Endodermal cell (in vitro differentiated cells): ENCODE measurements around the gene GALNT4. TPM values are rescaled to one million over a fixed set of nuclear protein-coding genes. Genes with fewer than 3 reads are reported as not detected.

Source experiments
- DNase-seq: peaks from one replicate; pipeline ENCODE4 v3.0.0-alpha.2; 2017
- H3K27ac ChIP-seq: 2 replicates; pipeline ENCODE4 v1.5.1; 2013; ENCODE audit warnings: mild to moderate bottlenecking, low read depth, low read length, moderate library complexity
- H3K27me3 ChIP-seq: 2 replicates; pipeline ENCODE4 v1.6.1; 2013; ENCODE audit warnings: mild to moderate bottlenecking, low read length, moderate library complexity; ENCODE audit not compliant: insufficient read depth, control insufficient read depth, poor library complexity, severe bottlenecking
- H3K36me3 ChIP-seq: 2 replicates; pipeline ENCODE4 v1.7.0; 2013; ENCODE audit warnings: mild to moderate bottlenecking, low read length, moderate library complexity; ENCODE audit not compliant: control insufficient read depth, insufficient read depth
- H3K4me1 ChIP-seq: one replicate; pipeline ENCODE4 v1.7.0; 2013; ENCODE audit warnings: low read length; ENCODE audit not compliant: control insufficient read depth, insufficient read depth
- H3K4me3 ChIP-seq: 2 replicates; pipeline ENCODE4 v1.5.1; 2013; ENCODE audit warnings: mild to moderate bottlenecking, low read length, moderate library complexity
- H3K9ac ChIP-seq: 2 replicates; pipeline ENCODE4 v1.6.1; 2013; ENCODE audit warnings: mild to moderate bottlenecking, low read length, moderate library complexity; ENCODE audit not compliant: poor library complexity, severe bottlenecking; ENCODE audit errors: extremely low read depth
- H3K9me3 ChIP-seq: 2 replicates; pipeline ENCODE4 v1.6.1; 2013; ENCODE audit warnings: mild to moderate bottlenecking, low read length, moderate library complexity; ENCODE audit not compliant: control insufficient read depth
- H3K27ac Mint-ChIP-seq: 2 replicates; pipeline ENCODE4 v1.8.0; 2020; ENCODE audit warnings: mixed read lengths
- H3K27me3 Mint-ChIP-seq: 2 replicates; pipeline ENCODE4 v1.8.0; 2021; ENCODE audit warnings: mild to moderate bottlenecking, mixed read lengths; ENCODE audit not compliant: insufficient read depth
- H3K36me3 Mint-ChIP-seq: 2 replicates; pipeline ENCODE4 v1.8.0; 2020; ENCODE audit warnings: low read depth, mixed read lengths
- H3K4me1 Mint-ChIP-seq: 2 replicates; pipeline ENCODE4 v1.8.0; 2020; ENCODE audit warnings: mixed read lengths
- H3K4me3 Mint-ChIP-seq: 2 replicates; pipeline ENCODE4 v1.8.0; 2020; ENCODE audit warnings: mild to moderate bottlenecking, moderate library complexity, mixed read lengths
- H3K9me3 Mint-ChIP-seq: 2 replicates; pipeline ENCODE4 v1.8.0; 2020; ENCODE audit warnings: mild to moderate bottlenecking, mixed read lengths
- WGBS, 2 experiments: methylation state at CpG; one replicate each; pipeline versions ENCODE4 v1.1.5 to v1.1.7; 2013; ENCODE audit warnings: missing lambda C conversion rate in 2 of 2, mixed read lengths in 1 of 2; ENCODE audit not compliant: insufficient coverage in 1 of 2, insufficient read length in 1 of 2; 5-methylcytosine and 5-hydroxymethylcytosine counted together
- total RNA-seq, 2 donors: library from RNA; stranded (reverse); fragmentation: NEBNext Ultra II Directional in 1 of 2; extraction: Animal tissue kit (Norgen Biotek cat#: 25700) in 1 of 2; gene quantifications; 2 replicates in 1 of 2; 3 replicates in 1 of 2; pipeline ENCODE4 v1.2.1, GENCODE V29; 2021
- TF ChIP-seq, protein P1 (sequence below): fragments of 200-600 bp; sonication (generic); conservative IDR thresholded peaks from 2 replicates; pipeline ENCODE4 v1.5.0; 2021; ENCODE audit warnings: antibody characterized with exemption, mild to moderate bottlenecking

The GALNT4 gene
- total RNA-seq, 2 donors from 2014 or later: 7.2 to 9.0 TPM

DNA sequence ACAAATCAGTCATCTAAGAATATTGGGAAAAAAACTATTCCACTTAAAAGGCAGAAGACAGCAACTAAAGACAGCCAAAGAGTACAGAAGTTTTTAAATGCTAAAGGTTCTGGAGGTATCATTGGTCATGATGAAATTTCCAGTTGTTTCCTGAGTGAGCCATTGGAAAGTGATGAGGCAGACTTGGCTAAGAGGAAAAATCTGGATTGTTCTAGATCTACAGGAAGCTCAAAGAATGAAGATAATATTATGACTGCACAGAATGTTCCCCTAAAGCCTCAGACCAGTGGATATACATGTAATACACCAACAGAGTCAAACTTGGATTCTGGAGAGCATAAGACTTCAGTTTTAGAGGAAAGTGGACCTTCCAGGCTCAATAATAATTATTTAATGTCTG is 22.8 kb downstream of the GALNT4 start:
- no peak overlapping the region for H3K4me3 Mint-ChIP-seq
- H3K9me3 Mint-ChIP-seq: peaks cover 19% of the 10 kb centered on the region
- TF ChIP-seq, protein P1, sequence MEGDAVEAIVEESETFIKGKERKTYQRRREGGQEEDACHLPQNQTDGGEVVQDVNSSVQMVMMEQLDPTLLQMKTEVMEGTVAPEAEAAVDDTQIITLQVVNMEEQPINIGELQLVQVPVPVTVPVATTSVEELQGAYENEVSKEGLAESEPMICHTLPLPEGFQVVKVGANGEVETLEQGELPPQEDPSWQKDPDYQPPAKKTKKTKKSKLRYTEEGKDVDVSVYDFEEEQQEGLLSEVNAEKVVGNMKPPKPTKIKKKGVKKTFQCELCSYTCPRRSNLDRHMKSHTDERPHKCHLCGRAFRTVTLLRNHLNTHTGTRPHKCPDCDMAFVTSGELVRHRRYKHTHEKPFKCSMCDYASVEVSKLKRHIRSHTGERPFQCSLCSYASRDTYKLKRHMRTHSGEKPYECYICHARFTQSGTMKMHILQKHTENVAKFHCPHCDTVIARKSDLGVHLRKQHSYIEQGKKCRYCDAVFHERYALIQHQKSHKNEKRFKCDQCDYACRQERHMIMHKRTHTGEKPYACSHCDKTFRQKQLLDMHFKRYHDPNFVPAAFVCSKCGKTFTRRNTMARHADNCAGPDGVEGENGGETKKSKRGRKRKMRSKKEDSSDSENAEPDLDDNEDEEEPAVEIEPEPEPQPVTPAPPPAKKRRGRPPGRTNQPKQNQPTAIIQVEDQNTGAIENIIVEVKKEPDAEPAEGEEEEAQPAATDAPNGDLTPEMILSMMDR: no peak
- no peak for DNase-seq
- no peak overlapping the region for H3K27ac Mint-ChIP-seq
- no peaks in the 10 kb centered on the region for H3K36me3 ChIP-seq
- H3K4me3 ChIP-seq: no peak overlapping the region
- H3K27me3 ChIP-seq: no peaks in the 10 kb centered on the region
- H3K36me3 Mint-ChIP-seq: peaks cover 18% of the 10 kb centered on the region
- no peaks in the 10 kb centered on the region for H3K9me3 ChIP-seq
- H3K27ac ChIP-seq: no peak overlapping the region
- H3K9ac ChIP-seq: no peak overlapping the region
- H3K27me3 Mint-ChIP-seq: no peaks in the 10 kb centered on the region
- H3K4me1 ChIP-seq: peaks cover 12% of the 10 kb centered on the region
- peaks cover 15% of the 10 kb centered on the region for H3K4me1 Mint-ChIP-seq

DNA sequence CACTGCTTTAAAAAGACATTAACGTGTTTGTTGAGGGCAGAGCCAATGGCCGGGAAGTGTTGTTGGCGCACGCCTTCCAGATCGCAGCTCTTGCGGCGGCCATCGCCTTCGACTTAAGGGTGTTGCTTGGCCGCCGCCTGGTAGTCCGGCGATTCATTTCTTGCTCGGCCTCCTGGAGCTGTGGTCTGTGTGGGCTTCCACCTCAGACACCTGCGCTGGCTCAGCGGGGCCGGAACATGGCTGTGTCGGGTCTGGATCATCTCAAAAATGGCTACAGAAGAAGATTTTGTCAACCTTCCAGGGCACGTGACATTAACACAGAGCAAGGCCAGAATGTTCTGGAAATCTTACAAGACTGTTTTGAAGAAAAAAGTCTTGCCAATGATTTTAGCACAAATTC is 24.7 kb downstream of the GALNT4 start:
- Histone ChIP-seq H3K4me1 (peaks cover 7% of the 10 kb centered on the region), H3K9ac (no peak overlapping the region), H3K4me3 (no peak overlapping the region), H3K27ac (no peak overlapping the region), H3K9me3 (no peaks in the 10 kb centered on the region), H3K36me3 (peaks cover 4% of the 10 kb centered on the region), H3K27me3 (no peaks in the 10 kb centered on the region)
- Mint-ChIP-seq H3K9me3 (peaks cover 17% of the 10 kb centered on the region), H3K36me3 (peaks cover 26% of the 10 kb centered on the region), H3K4me1 (peaks cover 5% of the 10 kb centered on the region), H3K4me3 (no peak overlapping the region), H3K27ac (no peak overlapping the region), H3K27me3 (no peaks in the 10 kb centered on the region)
- DNase-seq: no peak
- 95 to 96% methylated on average over 17 to 19 of the region's 19 CpGs for WGBS, 2 experiments
- TF ChIP-seq, protein P1: no peak

DNA sequence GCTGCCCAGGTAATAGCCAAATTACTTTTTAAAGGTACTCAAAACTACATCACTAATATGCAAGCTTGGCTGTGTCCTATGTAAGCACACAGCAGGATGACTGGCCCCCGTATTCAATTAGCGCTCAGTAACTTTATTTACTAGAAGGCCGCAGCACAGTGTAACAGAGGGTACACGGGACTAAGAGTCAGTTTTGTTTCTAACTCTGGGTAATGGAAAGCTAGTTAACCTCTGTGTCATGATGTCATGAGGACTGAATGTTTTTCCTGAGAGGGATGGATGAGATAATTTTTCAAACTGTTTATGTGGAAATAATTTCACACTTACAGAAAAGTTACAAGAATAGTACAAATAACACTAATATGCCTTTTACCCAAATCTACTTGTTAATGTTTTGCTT is 27.1 kb downstream of the GALNT4 start:
- H3K9me3 Mint-ChIP-seq: peaks cover 4% of the 10 kb centered on the region
- peaks cover 4% of the 10 kb centered on the region for H3K36me3 ChIP-seq
- H3K27me3 ChIP-seq: no peaks in the 10 kb centered on the region
- H3K27me3 Mint-ChIP-seq: no peaks in the 10 kb centered on the region
- H3K4me3 Mint-ChIP-seq: no peak overlapping the region
- H3K4me3 ChIP-seq: no peak overlapping the region
- H3K4me1 Mint-ChIP-seq: peaks cover 12% of the 10 kb centered on the region
- H3K27ac ChIP-seq: no peak overlapping the region
- no peak overlapping the region for H3K9ac ChIP-seq
- TF ChIP-seq, protein P1: no peak
- no peak overlapping the region for H3K27ac Mint-ChIP-seq
- no peaks in the 10 kb centered on the region for H3K9me3 ChIP-seq
- DNase-seq: no peak
- WGBS, 2 experiments: 89 to 100% methylated on average over 4 of the region's 4 CpGs
- H3K36me3 Mint-ChIP-seq: peaks cover 20% of the 10 kb centered on the region
- H3K4me1 ChIP-seq: peaks cover 7% of the 10 kb centered on the region
